ENCODE results near the gene PLXNA2.

DNA sequence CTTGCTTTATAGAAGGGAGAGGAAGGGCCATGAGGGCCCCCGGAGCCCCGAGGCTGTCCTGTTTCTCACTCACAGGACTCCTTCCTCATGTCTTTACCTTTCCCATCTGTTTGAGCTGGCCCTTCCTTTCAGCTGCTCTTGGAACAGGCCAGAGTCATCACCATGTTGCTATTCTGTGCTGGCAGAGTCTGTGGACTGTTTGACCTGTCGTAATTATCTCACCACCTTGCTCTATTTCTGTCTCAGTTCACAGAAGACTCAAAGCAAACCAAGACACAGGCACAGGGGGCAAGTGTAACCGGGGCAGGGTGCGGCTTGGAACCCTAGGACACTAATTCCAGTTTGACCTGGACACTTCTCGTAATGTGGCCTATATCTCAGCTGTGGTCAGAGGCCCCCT is 228.9 kb downstream of the PLXNA2 start:
- TF ChIP-seq, protein P1, sequence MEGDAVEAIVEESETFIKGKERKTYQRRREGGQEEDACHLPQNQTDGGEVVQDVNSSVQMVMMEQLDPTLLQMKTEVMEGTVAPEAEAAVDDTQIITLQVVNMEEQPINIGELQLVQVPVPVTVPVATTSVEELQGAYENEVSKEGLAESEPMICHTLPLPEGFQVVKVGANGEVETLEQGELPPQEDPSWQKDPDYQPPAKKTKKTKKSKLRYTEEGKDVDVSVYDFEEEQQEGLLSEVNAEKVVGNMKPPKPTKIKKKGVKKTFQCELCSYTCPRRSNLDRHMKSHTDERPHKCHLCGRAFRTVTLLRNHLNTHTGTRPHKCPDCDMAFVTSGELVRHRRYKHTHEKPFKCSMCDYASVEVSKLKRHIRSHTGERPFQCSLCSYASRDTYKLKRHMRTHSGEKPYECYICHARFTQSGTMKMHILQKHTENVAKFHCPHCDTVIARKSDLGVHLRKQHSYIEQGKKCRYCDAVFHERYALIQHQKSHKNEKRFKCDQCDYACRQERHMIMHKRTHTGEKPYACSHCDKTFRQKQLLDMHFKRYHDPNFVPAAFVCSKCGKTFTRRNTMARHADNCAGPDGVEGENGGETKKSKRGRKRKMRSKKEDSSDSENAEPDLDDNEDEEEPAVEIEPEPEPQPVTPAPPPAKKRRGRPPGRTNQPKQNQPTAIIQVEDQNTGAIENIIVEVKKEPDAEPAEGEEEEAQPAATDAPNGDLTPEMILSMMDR (conservative IDR thresholded peaks at IDR 0.05; ENCODE audit: low read length), result no peak
- no peak for TF ChIP-seq EZH2phosphoT487 (IDR thresholded peaks at IDR 0.05; ENCODE audit: borderline replicate concordance, low read depth, low read length)

All from OCI-LY7 (cell line).